K562 (cell line): ENCODE data around the gene DHRS3. TPM values are rescaled to one million over a fixed set of nuclear protein-coding genes. Genes with fewer than 3 reads are reported as not detected.
A peak's percentile ranks its signal among the peaks of the same experiment; 100 is the strongest.

Experiments
- ATAC-seq: fragments of 200-7000 bp; cut with Tn5 transposase; 3 replicates; pipeline ENCODE4 v1.9.1; 2020; ENCODE audit warnings: moderate library complexity
- BruUV-seq: library from RNA; stranded (reverse); fragments of 400-500 nt; replicated peaks from 2 replicates; lab custom pipeline; 2021; lab: Mats Ljungman, UMichigan
- CTCF ChIA-PET: fragments of 300-600 bp; formaldehyde crosslinking; extraction: SDS; loops from one replicate; lab custom pipeline; 2021; ENCODE audit warnings: low intra/inter-chr PET ratio; lab: Yijun Ruan, JAX
- POLR2A ChIA-PET: fragments of 300-600, 350-650 bp; sonication (Branson Sonifier 250); formaldehyde crosslinking; extraction: SDS; loops from one replicate; lab custom pipeline; 2021; ENCODE audit warnings: antibody characterized with exemption, inconsistent platforms; lab: Yijun Ruan, JAX
- DNase-seq, 4 experiments: peaks; one replicate each; pipeline versions ENCODE4 v3.0.0 to v3.0.0-alpha.2; 2011 to 2018; ENCODE audit warnings: low spot score in 3 of 4, mixed read lengths in 3 of 4; ENCODE audit errors: extremely low read depth in 1 of 4
- FAIRE-seq: peaks from 2 replicates; lab custom pipeline; 2011; peaks lifted over from hg19 to GRCh38; lab: Jason Lieb, UNC
- H2AFZ ChIP-seq: 2 replicates; pipeline ENCODE4 v1.6.0; 2011; ENCODE audit warnings: low read depth, low read length, control low read depth, inconsistent platforms
- H3K27ac ChIP-seq: fragments of 200-600 bp; 3 replicates; pipeline ENCODE4 v1.8.0; 2011; ENCODE audit warnings: low read depth, mild to moderate bottlenecking, control low read depth, inconsistent platforms, low read length, moderate library complexity, mixed read lengths; ENCODE audit errors: extremely low read depth
- H3K27me3 ChIP-seq, 2 experiments: fragments of 300-600 bp in 1 of 2; 2 replicates in 1 of 2; 3 replicates in 1 of 2; pipeline versions ENCODE4 v1.6.0 to v1.8.0; 2011; ENCODE audit warnings: inconsistent platforms in 2 of 2, low read length in 2 of 2, mild to moderate bottlenecking in 1 of 2, mixed read lengths in 1 of 2, moderate library complexity in 1 of 2; ENCODE audit not compliant: control insufficient read depth in 2 of 2, insufficient read depth in 2 of 2
- H3K36me3 ChIP-seq: fragments of 300-600 bp; 3 replicates; pipeline ENCODE4 v1.8.0; 2011; ENCODE audit warnings: mild to moderate bottlenecking, low read length, inconsistent platforms; ENCODE audit not compliant: control insufficient read depth, insufficient read depth
- H3K4me1 ChIP-seq, 2 experiments: fragments of 200-600 bp in 1 of 2; replicated peaks in 1 of 2; 2 replicates in 1 of 2; 3 replicates in 1 of 2; pipeline versions ENCODE4 v1.5.1 to v1.8.0; 2011; ENCODE audit warnings: inconsistent platforms in 2 of 2, low read length in 2 of 2, mild to moderate bottlenecking in 1 of 2, mixed read lengths in 1 of 2, moderate library complexity in 1 of 2; ENCODE audit not compliant: control insufficient read depth in 2 of 2, insufficient read depth in 2 of 2
- H3K4me2 ChIP-seq: 2 replicates; pipeline ENCODE4 v1.6.1; 2011; ENCODE audit warnings: low read length, control low read depth, inconsistent platforms, mixed read lengths; ENCODE audit not compliant: insufficient read depth
- H3K4me3 ChIP-seq: fragments of 200-600 bp; sonication (generic), shearing (Covaris generic); 2 replicates; pipeline ENCODE4 v1.5.1; 2016; ENCODE audit warnings: control low read depth, inconsistent platforms
- H3K79me2 ChIP-seq: fragments of 200-600 bp; 3 replicates; pipeline ENCODE4 v1.8.0; 2011; ENCODE audit warnings: low read length, inconsistent platforms; ENCODE audit not compliant: control insufficient read depth, insufficient read depth
- H3K9ac ChIP-seq, 2 experiments: 2 replicates each; pipeline versions ENCODE4 v1.6.0 to v1.6.1; 2011; ENCODE audit warnings: low read depth in 2 of 2, low read length in 2 of 2, control low read depth in 1 of 2, inconsistent platforms in 1 of 2, mild to moderate bottlenecking in 1 of 2, mixed read lengths in 1 of 2; ENCODE audit not compliant: insufficient read depth in 1 of 2
- H3K9me1 ChIP-seq: one replicate; pipeline ENCODE4 v1.6.0; 2011; ENCODE audit warnings: inconsistent platforms, mild to moderate bottlenecking, low read length, moderate library complexity; ENCODE audit not compliant: control insufficient read depth, insufficient read depth
- H3K9me3 ChIP-seq: replicated peaks from 2 replicates; pipeline ENCODE4 v1.5.1; 2011; ENCODE audit warnings: low read depth, low read length, inconsistent platforms; ENCODE audit not compliant: control insufficient read depth, insufficient read depth
- H4K20me1 ChIP-seq: replicated peaks from 2 replicates; pipeline ENCODE4 v1.6.1; 2011; ENCODE audit warnings: low read length, inconsistent platforms, mixed read lengths; ENCODE audit not compliant: control insufficient read depth, insufficient read depth
- DMBX1 ChIP-seq: fragments of 250-450 bp; sonication (Bioruptor Pico); IDR thresholded peaks from 2 replicates; pipeline ENCODE4 v1.8.0; 2022; ENCODE audit warnings: inconsistent platforms, mild to moderate bottlenecking, moderate library complexity, borderline replicate concordance
- DNMT1 ChIP-seq: fragments of 450-650 bp; IDR thresholded peaks from 2 replicates; pipeline ENCODE4 v1.6.1; 2016; ENCODE audit warnings: antibody characterized with exemption, mild to moderate bottlenecking
- HDAC8 ChIP-seq: fragments of 450-650 bp; IDR thresholded peaks from 2 replicates; pipeline ENCODE4 v1.6.1; 2016; ENCODE audit warnings: mild to moderate bottlenecking, missing genetic modification characterization, moderate library complexity, missing compliant biosample characterization
- KDM5B ChIP-seq: fragments of 200-600 bp; sonication (generic); IDR thresholded peaks from 2 replicates; pipeline ENCODE4 v1.6.1; 2012; ENCODE audit warnings: low read depth, mild to moderate bottlenecking, moderate library complexity, low read length, control low read depth, inconsistent platforms; ENCODE audit not compliant: insufficient replicate concordance
- MBD2 ChIP-seq: sonication (generic); IDR thresholded peaks from 2 replicates; pipeline ENCODE4 v1.6.1; 2016; ENCODE audit warnings: low read depth, borderline replicate concordance
- NFATC3 ChIP-seq: fragments of 450-650 bp; IDR thresholded peaks from 2 replicates; pipeline ENCODE4 v1.6.1; 2017; ENCODE audit warnings: mild to moderate bottlenecking
- NR2C1 ChIP-seq, 2 experiments: fragments of 450-650 bp; IDR thresholded peaks; 2 replicates each; pipeline ENCODE4 v1.6.1; 2017; ENCODE audit warnings: mild to moderate bottlenecking in 2 of 2, antibody characterized with exemption in 1 of 2, inconsistent platforms in 1 of 2, missing compliant biosample characterization in 1 of 2, missing genetic modification characterization in 1 of 2
- RBFOX2 ChIP-seq: fragments of 200-400 bp; formaldehyde crosslinking; IDR thresholded peaks from 2 replicates; pipeline ENCODE4 v1.6.1; 2017; ENCODE audit warnings: low read depth, mild to moderate bottlenecking, low read length, moderate library complexity
- ZNF785 ChIP-seq: fragments of 250-450 bp; sonication (Bioruptor Pico); IDR thresholded peaks from 2 replicates; pipeline ENCODE4 v1.4.0; 2020; ENCODE audit warnings: mild to moderate bottlenecking
- WGBS: fragments of 100-300 bp; shearing (Covaris generic); methylation state at CpG from one replicate; pipeline ENCODE4 v1.1.6; 2016; ENCODE audit warnings: low coverage, mixed read lengths; ENCODE audit not compliant: insufficient coverage; ENCODE audit errors: missing lambda C conversion rate; 5-methylcytosine and 5-hydroxymethylcytosine counted together
- in situ Hi-C: fragments of 300-500 bp; cut with MboI; formaldehyde crosslinking; loops from 4 replicates; pipeline ENCODE4 v1.15.0; 2018; ENCODE audit warnings: inconsistent platforms, mixed read lengths
- intact Hi-C: fragments of 100-400 bp; cut with micrococcal nuclease; formaldehyde crosslinking; loops from 2 replicates; pipeline ENCODE4 v1.14.2; 2022
- polyA plus RNA-seq, 8 experiments: library from polyadenylated mRNA; depleted of rRNA in 4 of 8; stranded (reverse) in 5 of 8; unstranded in 3 of 8; fragments of >200 nt; fragmentation: Nextera tagmentation in 2 of 8; fragmentation: Illumina TruSeq in 1 of 8; extraction: Ambion mirVana in 2 of 8; extraction: Trizol in 1 of 8; gene quantifications; 2 replicates each; pipeline versions ENCODE4 v1.2.1 to v1.2.3, GENCODE V29; 2011 to 2014; ENCODE audit warnings: inconsistent platforms in 1 of 8, missing spikeins in 1 of 8
- total RNA-seq, 7 experiments: library from RNA; depleted of rRNA in 6 of 7; stranded (reverse); fragments of >200 nt in 6 of 7; fragmentation: Illumina TruSeq in 2 of 7; extraction: Trizol in 2 of 7; gene quantifications; 2 replicates each; pipeline versions ENCODE4 v1.2.1 to v1.2.3, GENCODE V29; 2011 to 2021; ENCODE audit warnings: low replicate concordance in 1 of 7
- TF ChIP-seq, protein P1 (sequence below): fragments of 450-650 bp; IDR thresholded peaks from 2 replicates; pipeline ENCODE4 v1.6.1; 2016; ENCODE audit warnings: missing biosample characterization, missing genetic modification characterization
- TF ChIP-seq, protein P2 (sequence below): fragments of 250-450 bp; sonication (Bioruptor Pico); IDR thresholded peaks from 2 replicates; pipeline ENCODE4 v1.6.1; 2021; ENCODE audit warnings: mild to moderate bottlenecking
- TF ChIP-seq, protein P3 (sequence below): sonication (generic); formaldehyde crosslinking; IDR thresholded peaks from 2 replicates; pipeline ENCODE4 v1.8.0; 2022; ENCODE audit warnings: missing genetic modification reagents, mild to moderate bottlenecking, moderate library complexity, borderline replicate concordance
- TF ChIP-seq, protein P4 (sequence below): sonication (generic); formaldehyde crosslinking; IDR thresholded peaks from 2 replicates; pipeline ENCODE4 v1.8.0; 2023; ENCODE audit warnings: missing genetic modification reagents, mild to moderate bottlenecking, borderline replicate concordance

Gene DHRS3
- total and polyA plus RNA-seq, 9 of the 15 experiments (the other 6 are each of a cell fraction or from before 2014, with no cell fraction given): 21.0 to 116 (median 58.7) TPM

DNA sequence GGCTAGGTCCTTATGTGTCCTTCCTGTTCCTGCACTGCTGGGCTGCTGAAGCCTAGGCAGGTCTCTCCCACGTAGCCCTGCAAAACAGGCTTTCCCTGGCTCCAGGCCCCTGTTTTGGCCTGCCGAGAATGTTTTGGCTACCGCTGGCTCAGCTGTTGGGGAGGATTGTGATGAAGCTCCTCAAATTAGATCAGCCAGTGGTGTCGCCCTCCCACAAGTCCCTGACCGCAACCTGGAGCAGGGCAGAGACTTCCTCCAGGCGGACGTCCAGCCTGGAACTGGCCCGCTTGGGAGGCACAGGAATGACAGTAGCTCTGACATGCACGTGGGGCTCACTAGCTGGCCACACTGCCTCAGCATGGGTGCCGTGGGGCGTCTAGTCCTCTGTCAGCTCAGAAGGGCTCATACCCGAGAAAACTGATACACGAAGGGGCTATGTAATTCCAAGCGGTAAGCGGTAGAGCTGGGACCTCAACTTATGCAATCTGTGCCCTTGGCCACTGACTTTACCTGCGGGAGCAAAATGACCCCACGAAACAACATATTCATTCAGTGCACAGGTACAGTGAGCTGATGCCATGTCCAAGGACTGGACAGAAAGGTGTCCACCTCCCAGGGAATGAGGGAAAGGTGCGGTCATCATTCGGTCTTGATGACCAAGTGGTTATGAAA, 26.6 kb downstream of the DHRS3 start:
- in situ Hi-C loops: no loop called here
- peak; percentile 40 for FAIRE-seq
- BruUV-seq: no TSS peak
- TF ChIP-seq, protein P1, sequence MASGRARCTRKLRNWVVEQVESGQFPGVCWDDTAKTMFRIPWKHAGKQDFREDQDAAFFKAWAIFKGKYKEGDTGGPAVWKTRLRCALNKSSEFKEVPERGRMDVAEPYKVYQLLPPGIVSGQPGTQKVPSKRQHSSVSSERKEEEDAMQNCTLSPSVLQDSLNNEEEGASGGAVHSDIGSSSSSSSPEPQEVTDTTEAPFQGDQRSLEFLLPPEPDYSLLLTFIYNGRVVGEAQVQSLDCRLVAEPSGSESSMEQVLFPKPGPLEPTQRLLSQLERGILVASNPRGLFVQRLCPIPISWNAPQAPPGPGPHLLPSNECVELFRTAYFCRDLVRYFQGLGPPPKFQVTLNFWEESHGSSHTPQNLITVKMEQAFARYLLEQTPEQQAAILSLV (tag): no peak
- no peak for TF ChIP-seq HDAC8 (tag)
- TF ChIP-seq, protein P2, sequence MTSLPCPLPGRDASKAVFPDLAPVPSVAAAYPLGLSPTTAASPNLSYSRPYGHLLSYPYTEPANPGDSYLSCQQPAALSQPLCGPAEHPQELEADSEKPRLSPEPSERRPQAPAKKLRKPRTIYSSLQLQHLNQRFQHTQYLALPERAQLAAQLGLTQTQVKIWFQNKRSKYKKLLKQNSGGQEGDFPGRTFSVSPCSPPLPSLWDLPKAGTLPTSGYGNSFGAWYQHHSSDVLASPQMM (CRISPR knock-in tag): no peak
- TF ChIP-seq MBD2: no peak
- TF ChIP-seq, protein P3, sequence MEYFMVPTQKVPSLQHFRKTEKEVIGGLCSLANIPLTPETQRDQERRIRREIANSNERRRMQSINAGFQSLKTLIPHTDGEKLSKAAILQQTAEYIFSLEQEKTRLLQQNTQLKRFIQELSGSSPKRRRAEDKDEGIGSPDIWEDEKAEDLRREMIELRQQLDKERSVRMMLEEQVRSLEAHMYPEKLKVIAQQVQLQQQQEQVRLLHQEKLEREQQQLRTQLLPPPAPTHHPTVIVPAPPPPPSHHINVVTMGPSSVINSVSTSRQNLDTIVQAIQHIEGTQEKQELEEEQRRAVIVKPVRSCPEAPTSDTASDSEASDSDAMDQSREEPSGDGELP: peak; percentile 83
- TF ChIP-seq DMBX1 (CRISPR knock-in tag): no peak
- no peak for TF ChIP-seq RBFOX2
- TF ChIP-seq KDM5B: no peak
- no peak for TF ChIP-seq DNMT1
- TF ChIP-seq NFATC3: no peak
- TF ChIP-seq, protein P4, sequence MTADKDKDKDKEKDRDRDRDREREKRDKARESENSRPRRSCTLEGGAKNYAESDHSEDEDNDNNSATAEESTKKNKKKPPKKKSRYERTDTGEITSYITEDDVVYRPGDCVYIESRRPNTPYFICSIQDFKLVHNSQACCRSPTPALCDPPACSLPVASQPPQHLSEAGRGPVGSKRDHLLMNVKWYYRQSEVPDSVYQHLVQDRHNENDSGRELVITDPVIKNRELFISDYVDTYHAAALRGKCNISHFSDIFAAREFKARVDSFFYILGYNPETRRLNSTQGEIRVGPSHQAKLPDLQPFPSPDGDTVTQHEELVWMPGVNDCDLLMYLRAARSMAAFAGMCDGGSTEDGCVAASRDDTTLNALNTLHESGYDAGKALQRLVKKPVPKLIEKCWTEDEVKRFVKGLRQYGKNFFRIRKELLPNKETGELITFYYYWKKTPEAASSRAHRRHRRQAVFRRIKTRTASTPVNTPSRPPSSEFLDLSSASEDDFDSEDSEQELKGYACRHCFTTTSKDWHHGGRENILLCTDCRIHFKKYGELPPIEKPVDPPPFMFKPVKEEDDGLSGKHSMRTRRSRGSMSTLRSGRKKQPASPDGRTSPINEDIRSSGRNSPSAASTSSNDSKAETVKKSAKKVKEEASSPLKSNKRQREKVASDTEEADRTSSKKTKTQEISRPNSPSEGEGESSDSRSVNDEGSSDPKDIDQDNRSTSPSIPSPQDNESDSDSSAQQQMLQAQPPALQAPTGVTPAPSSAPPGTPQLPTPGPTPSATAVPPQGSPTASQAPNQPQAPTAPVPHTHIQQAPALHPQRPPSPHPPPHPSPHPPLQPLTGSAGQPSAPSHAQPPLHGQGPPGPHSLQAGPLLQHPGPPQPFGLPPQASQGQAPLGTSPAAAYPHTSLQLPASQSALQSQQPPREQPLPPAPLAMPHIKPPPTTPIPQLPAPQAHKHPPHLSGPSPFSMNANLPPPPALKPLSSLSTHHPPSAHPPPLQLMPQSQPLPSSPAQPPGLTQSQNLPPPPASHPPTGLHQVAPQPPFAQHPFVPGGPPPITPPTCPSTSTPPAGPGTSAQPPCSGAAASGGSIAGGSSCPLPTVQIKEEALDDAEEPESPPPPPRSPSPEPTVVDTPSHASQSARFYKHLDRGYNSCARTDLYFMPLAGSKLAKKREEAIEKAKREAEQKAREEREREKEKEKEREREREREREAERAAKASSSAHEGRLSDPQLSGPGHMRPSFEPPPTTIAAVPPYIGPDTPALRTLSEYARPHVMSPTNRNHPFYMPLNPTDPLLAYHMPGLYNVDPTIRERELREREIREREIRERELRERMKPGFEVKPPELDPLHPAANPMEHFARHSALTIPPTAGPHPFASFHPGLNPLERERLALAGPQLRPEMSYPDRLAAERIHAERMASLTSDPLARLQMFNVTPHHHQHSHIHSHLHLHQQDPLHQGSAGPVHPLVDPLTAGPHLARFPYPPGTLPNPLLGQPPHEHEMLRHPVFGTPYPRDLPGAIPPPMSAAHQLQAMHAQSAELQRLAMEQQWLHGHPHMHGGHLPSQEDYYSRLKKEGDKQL (CRISPR knock-in tag): no peak
- TF ChIP-seq ZNF785: no peak
- TF ChIP-seq NR2C1 (IDR thresholded peaks at IDR 0.05): peak; percentile 60; the same call in 1 of the 2 replicates
- TF ChIP-seq NR2C1 (tag; IDR thresholded peaks at IDR 0.05): no peak

More for the DNA sequence above, 26.6 kb downstream of the DHRS3 start:
- H3K9me1 ChIP-seq: no peaks in the 10 kb centered on the region
- intact Hi-C loops: no loop called here
- peak overlapping the region in 1 of 2 experiments; percentile 82; a peak in 2 of 4 replicates for H3K9ac ChIP-seq
- DNase-seq (no peak), ATAC-seq (no peak)
- no peak overlapping the region for H3K4me3 ChIP-seq
- H3K36me3 ChIP-seq: peaks cover 64% of the 10 kb centered on the region; the same call in 2 of the 3 replicates
- H3K27me3 ChIP-seq: no peaks in the 10 kb centered on the region
- peak overlapping the region; percentile 19; the same call in 1 of the 3 replicates for H3K27ac ChIP-seq
- no peak overlapping the region for H2AFZ ChIP-seq
- H3K9me3 ChIP-seq: no peaks in the 10 kb centered on the region
- ChIA-PET POLR2A (interaction anchor here (0.6 to 2.4 kb wide), 6 partner anchors 12 to 46 kb away, joined by 3 to 10 read pairs (median 3); partner anchors contain the start of gene DHRS3), CTCF (no interaction called here)
- no peaks in the 10 kb centered on the region; the same call in 1 of the 2 replicates for H4K20me1 ChIP-seq
- 0 out of 2 replicates have a peak overlapping the region, but pooled peaks have one; percentile 19 for H3K4me2 ChIP-seq
- WGBS: 81% methylated on average over 18 of the region's 19 CpGs
- H3K79me2 ChIP-seq: peaks cover 80% of the 10 kb centered on the region
- H3K4me1 ChIP-seq: peaks cover 6 to 22% of the 10 kb centered on the region in 2 experiments; a peak in 4 of 5 replicates
